Hindlimb muscle (tissue), 1 donor: Measurements from ENCODE around the gene SLC9B2. TPM values are rescaled to one million over a fixed set of nuclear protein-coding genes. Genes with fewer than 3 reads are reported as not detected.

ENCODE experiments used
- DNase-seq: peaks from one replicate; pipeline ENCODE4 v3.0.0-alpha.2; 2013
- polyA plus RNA-seq: library from polyadenylated mRNA; unstranded; fragments of 120-200 nt; gene quantifications from one replicate; pipeline ENCODE4 v1.2.1, GENCODE V29; 2013; ENCODE audit not compliant: insufficient read length

SLC9B2 gene
- polyA plus RNA-seq, 1 donor = 9.4 TPM

GRCh38 chr4:103075435-103075893 is 1.1 kb downstream of the SLC9B2 start:
- no peak for DNase-seq

- DNase-seq = no peak
Measured at GRCh38 chr4:103074744-103075434, 1.7 kb downstream of the SLC9B2 start.

- DNase-seq = no peak
Measured at GRCh38 chr4:103073792-103074438, 2.6 kb downstream of the SLC9B2 start.

- DNase-seq = no peak
Measured at GRCh38 chr4:103067841-103068547, 8.6 kb downstream of the SLC9B2 start.

- no peak for DNase-seq
Measured at GRCh38 chr4:103060453-103061148, 16.0 kb downstream of the SLC9B2 start.

- no peak for DNase-seq
Measured at GRCh38 chr4:103054030-103054429, 22.5 kb downstream of the SLC9B2 start.

GRCh38 chr4:103052779-103053178 is 23.8 kb downstream of the SLC9B2 start:
- no peak for DNase-seq

- no peak for DNase-seq
Measured at GRCh38 chr4:103052145-103052544, 24.4 kb downstream of the SLC9B2 start.

- DNase-seq = no peak
Measured at GRCh38 chr4:103050736-103051436, 25.7 kb downstream of the SLC9B2 start.

- DNase-seq = peak; percentile 13
Measured at GRCh38 chr4:103046416-103047290, 29.9 kb downstream of the SLC9B2 start.

- DNase-seq = no peak
Measured at GRCh38 chr4:103044183-103044582, 32.4 kb downstream of the SLC9B2 start.

- DNase-seq = no peak
Measured at GRCh38 chr4:103036169-103036568, 40.4 kb downstream of the SLC9B2 start.

- no peak for DNase-seq
Measured at GRCh38 chr4:103032574-103032973, 44.0 kb downstream of the SLC9B2 start.

- DNase-seq = no peak
Measured at GRCh38 chr4:103030791-103031190, 45.8 kb downstream of the SLC9B2 start.

GRCh38 chr4:103029300-103029699 is 47.3 kb downstream of the SLC9B2 start:
- no peak for DNase-seq

GRCh38 chr4:103026868-103027267 is 49.7 kb downstream of the SLC9B2 start:
- no peak for DNase-seq

GRCh38 chr4:103024996-103025395 is 51.6 kb downstream of the SLC9B2 start:
- DNase-seq = no peak

- DNase-seq = no peak
Measured at GRCh38 chr4:103021120-103021519, 55.4 kb downstream of the SLC9B2 start.

GRCh38 chr4:103019308-103020124 is 57.0 kb downstream of the SLC9B2 start, which contains the start of gene SLC9B1:
Gene SLC9B1, minus strand, starts transcription at chr4:103019705. Its CDS starts 27,994 bp downstream, at chr4:102991711.
- peak; percentile 95 for DNase-seq
